ENCODE measurements around the gene VARS2. TPM values are rescaled to one million over a fixed set of nuclear protein-coding genes. Genes with fewer than 3 reads are reported as not detected.

Gene VARS2
- total and polyA plus RNA-seq, 9 of the 15 experiments (the other 6 are each of a cell fraction or from before 2014, with no cell fraction given), result 1.6 to 53.6 (median 29.9) TPM

GRCh38 chr6:30875244-30876038 is 38.6 kb upstream of the VARS2 start (continued):
- TF ChIP-seq, protein P1, sequence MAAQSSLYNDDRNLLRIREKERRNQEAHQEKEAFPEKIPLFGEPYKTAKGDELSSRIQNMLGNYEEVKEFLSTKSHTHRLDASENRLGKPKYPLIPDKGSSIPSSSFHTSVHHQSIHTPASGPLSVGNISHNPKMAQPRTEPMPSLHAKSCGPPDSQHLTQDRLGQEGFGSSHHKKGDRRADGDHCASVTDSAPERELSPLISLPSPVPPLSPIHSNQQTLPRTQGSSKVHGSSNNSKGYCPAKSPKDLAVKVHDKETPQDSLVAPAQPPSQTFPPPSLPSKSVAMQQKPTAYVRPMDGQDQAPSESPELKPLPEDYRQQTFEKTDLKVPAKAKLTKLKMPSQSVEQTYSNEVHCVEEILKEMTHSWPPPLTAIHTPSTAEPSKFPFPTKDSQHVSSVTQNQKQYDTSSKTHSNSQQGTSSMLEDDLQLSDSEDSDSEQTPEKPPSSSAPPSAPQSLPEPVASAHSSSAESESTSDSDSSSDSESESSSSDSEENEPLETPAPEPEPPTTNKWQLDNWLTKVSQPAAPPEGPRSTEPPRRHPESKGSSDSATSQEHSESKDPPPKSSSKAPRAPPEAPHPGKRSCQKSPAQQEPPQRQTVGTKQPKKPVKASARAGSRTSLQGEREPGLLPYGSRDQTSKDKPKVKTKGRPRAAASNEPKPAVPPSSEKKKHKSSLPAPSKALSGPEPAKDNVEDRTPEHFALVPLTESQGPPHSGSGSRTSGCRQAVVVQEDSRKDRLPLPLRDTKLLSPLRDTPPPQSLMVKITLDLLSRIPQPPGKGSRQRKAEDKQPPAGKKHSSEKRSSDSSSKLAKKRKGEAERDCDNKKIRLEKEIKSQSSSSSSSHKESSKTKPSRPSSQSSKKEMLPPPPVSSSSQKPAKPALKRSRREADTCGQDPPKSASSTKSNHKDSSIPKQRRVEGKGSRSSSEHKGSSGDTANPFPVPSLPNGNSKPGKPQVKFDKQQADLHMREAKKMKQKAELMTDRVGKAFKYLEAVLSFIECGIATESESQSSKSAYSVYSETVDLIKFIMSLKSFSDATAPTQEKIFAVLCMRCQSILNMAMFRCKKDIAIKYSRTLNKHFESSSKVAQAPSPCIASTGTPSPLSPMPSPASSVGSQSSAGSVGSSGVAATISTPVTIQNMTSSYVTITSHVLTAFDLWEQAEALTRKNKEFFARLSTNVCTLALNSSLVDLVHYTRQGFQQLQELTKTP (IDR thresholded peaks at IDR 0.05; ENCODE audit: low read depth in 1 of 2, partially characterized antibody in 2 of 2), result peak; percentile 34 to 48
- no peak for TF ChIP-seq ZBTB8A (IDR thresholded peaks at IDR 0.05; ENCODE audit: partially characterized antibody)
- TF ChIP-seq NFIX (CRISPR knock-in tag; IDR thresholded peaks at IDR 0.05; ENCODE audit: low read depth), result no peak
- no peak for TF ChIP-seq RBM14 (IDR thresholded peaks at IDR 0.05; ENCODE audit: borderline replicate concordance, insufficient read depth, low read depth, low read length)
- TF ChIP-seq ELF2 (CRISPR knock-in tag; IDR thresholded peaks at IDR 0.05), result no peak
- TF ChIP-seq ZNF431 (CRISPR knock-in tag; IDR thresholded peaks at IDR 0.05), result no peak
- no peak for TF ChIP-seq FOXO4 (CRISPR knock-in tag; IDR thresholded peaks at IDR 0.05)
- no peak for TF ChIP-seq NELFE (IDR thresholded peaks at IDR 0.05; ENCODE audit: insufficient read depth, insufficient read length)
- peak; percentile 13 for TF ChIP-seq CHD4 (IDR thresholded peaks at IDR 0.05; ENCODE audit: insufficient read depth, insufficient replicate concordance, low read depth, low read length, poor library complexity, severe bottlenecking)
- peak; percentile 61; the same call in 1 of the 2 replicates for TF ChIP-seq NBN (IDR thresholded peaks at IDR 0.05; ENCODE audit: low read depth)
- TF ChIP-seq ZNF197 (CRISPR knock-in tag; IDR thresholded peaks at IDR 0.05; ENCODE audit: low read depth), result peak; percentile 41; the same call in 1 of the 2 replicates
- no peak for TF ChIP-seq FOXJ3 (CRISPR knock-in tag; IDR thresholded peaks at IDR 0.05)
- TF ChIP-seq RBBP5 (IDR thresholded peaks at IDR 0.05; ENCODE audit: borderline replicate concordance, insufficient read depth, low read length, poor library complexity, severe bottlenecking), result no peak
- no peak for TF ChIP-seq ZSCAN29 (IDR thresholded peaks at IDR 0.05)
- no peak for TF ChIP-seq ZNF184 (CRISPR knock-in tag; IDR thresholded peaks at IDR 0.05)
- TF ChIP-seq GMEB1 (CRISPR knock-in tag; IDR thresholded peaks at IDR 0.05), result no peak
- TF ChIP-seq MED1 (CRISPR knock-in tag; IDR thresholded peaks at IDR 0.05; ENCODE audit: borderline replicate concordance), result no peak
- TF ChIP-seq PHF20 (IDR thresholded peaks at IDR 0.05; ENCODE audit: partially characterized antibody), result no peak
- peak; percentile 95 for TF ChIP-seq TBP (optimal IDR thresholded peaks at IDR 0.05; ENCODE audit: low read depth, low read length)
- TF ChIP-seq PRPF4 (IDR thresholded peaks at IDR 0.05; ENCODE audit: insufficient read depth, low read depth, low read length, poor library complexity, severe bottlenecking), result no peak
- TF ChIP-seq PTBP1 (IDR thresholded peaks at IDR 0.05; ENCODE audit: low read depth, low read length), result 0 out of 2 replicates have a peak, but pooled peaks have one; percentile 63

Data from K562 (cell line).